HEK293 (cell line): ENCODE data around the gene ZNF768.
A peak's percentile ranks its signal among the peaks of the same experiment; 100 is the strongest.

Experiments used
- CTCF ChIA-PET: fragments of 350-600 bp; formaldehyde crosslinking; extraction: SDS; loops from one replicate; lab custom pipeline; 2021; ENCODE audit warnings: antibody characterized with exemption; lab: Yijun Ruan, JAX
- POLR2A ChIA-PET: fragments of 300-600 bp; formaldehyde crosslinking; extraction: SDS; loops from one replicate; lab custom pipeline; 2020; ENCODE audit warnings: antibody characterized with exemption, inconsistent platforms; lab: Yijun Ruan, JAX
- H3K27ac ChIP-seq: fragments of 200-500 bp; sonication (Bioruptor generic); 2 replicates; pipeline ENCODE4 v1.5.1; 2014; ENCODE audit warnings: low read depth, low read length, control low read depth, inconsistent platforms; ENCODE audit errors: extremely low read depth
- H3K36me3 ChIP-seq, 2 experiments: fragments of 200-500 bp in 1 of 2; sonication (Bioruptor generic) in 1 of 2; 1 replicate in 1 of 2; 2 replicates in 1 of 2; pipeline ENCODE4 v1.5.1; 2014 to 2017; ENCODE audit warnings: inconsistent platforms in 2 of 2, low read length in 2 of 2; ENCODE audit not compliant: control insufficient read depth in 2 of 2, insufficient read depth in 1 of 2
- H3K4me1 ChIP-seq: fragments of 200-500 bp; sonication (Bioruptor generic); 2 replicates; pipeline ENCODE4 v1.5.1; 2014; ENCODE audit warnings: mild to moderate bottlenecking, low read length, inconsistent platforms; ENCODE audit not compliant: control insufficient read depth, insufficient read depth
- H3K4me3 ChIP-seq: 2 replicates; pipeline ENCODE4 v1.5.1; 2011; ENCODE audit warnings: low read depth, mild to moderate bottlenecking, control low read depth, low read length, moderate library complexity
- H3K9me3 ChIP-seq: fragments of 200-500 bp; sonication (Bioruptor generic); 2 replicates; pipeline ENCODE4 v1.5.1; 2014; ENCODE audit warnings: low read depth, low read length, inconsistent platforms; ENCODE audit not compliant: control insufficient read depth, insufficient read depth
- AEBP2 ChIP-seq: fragments of 450-650 bp; formaldehyde crosslinking; IDR thresholded peaks from 2 replicates; pipeline ENCODE4 v1.5.1; 2016; ENCODE audit warnings: missing biosample characterization, missing genetic modification characterization, borderline replicate concordance
- HIC1 ChIP-seq: fragments of 450-650 bp; formaldehyde crosslinking; IDR thresholded peaks from 2 replicates; pipeline ENCODE4 v1.5.1; 2016; ENCODE audit warnings: missing biosample characterization, missing genetic modification characterization
- IKZF3 ChIP-seq: fragments of 450-650 bp; IDR thresholded peaks from 2 replicates; pipeline ENCODE4 v1.5.0; 2018; ENCODE audit warnings: missing biosample characterization, mild to moderate bottlenecking, missing genetic modification characterization, moderate library complexity
- KLF16 ChIP-seq: fragments of 450-650 bp; formaldehyde crosslinking; IDR thresholded peaks from 2 replicates; pipeline ENCODE4 v1.5.1; 2017; ENCODE audit warnings: missing biosample characterization, missing genetic modification characterization
- MZF1 ChIP-seq: fragments of 450-650 bp; formaldehyde crosslinking; IDR thresholded peaks from 2 replicates; pipeline ENCODE4 v1.5.1; 2017; ENCODE audit warnings: missing biosample characterization, missing genetic modification characterization, borderline replicate concordance
- PRDM2 ChIP-seq: fragments of 450-650 bp; formaldehyde crosslinking; IDR thresholded peaks from 2 replicates; pipeline ENCODE4 v1.5.1; 2016; ENCODE audit warnings: missing biosample characterization, missing genetic modification characterization, borderline replicate concordance
- TRIM28 ChIP-seq: IDR thresholded peaks from 2 replicates; pipeline ENCODE4 v1.6.1; 2011; ENCODE audit warnings: low read length, control low read depth, borderline replicate concordance
- ZBTB7A ChIP-seq: fragments of 450-650 bp; formaldehyde crosslinking; IDR thresholded peaks from 2 replicates; pipeline ENCODE4 v1.5.1; 2016; ENCODE audit warnings: low read depth, missing biosample characterization, missing genetic modification characterization
- ZFP3 ChIP-seq: fragments of 450-650 bp; formaldehyde crosslinking; IDR thresholded peaks from 2 replicates; pipeline ENCODE4 v1.5.1; 2016; ENCODE audit warnings: low read depth, missing biosample characterization, missing genetic modification characterization
- ZFP41 ChIP-seq: fragments of 450-650 bp; formaldehyde crosslinking; IDR thresholded peaks from 2 replicates; pipeline ENCODE4 v1.5.1; 2016; ENCODE audit warnings: missing biosample characterization, missing genetic modification characterization, borderline replicate concordance
- ZFP69B ChIP-seq: fragments of 450-650 bp; formaldehyde crosslinking; IDR thresholded peaks from 2 replicates; pipeline ENCODE4 v1.5.1; 2016; ENCODE audit warnings: missing biosample characterization, missing genetic modification characterization
- ZNF146 ChIP-seq: fragments of 450-650 bp; formaldehyde crosslinking; IDR thresholded peaks from 2 replicates; pipeline ENCODE4 v1.5.1; 2016; ENCODE audit warnings: missing biosample characterization, missing genetic modification characterization
- ZNF155 ChIP-seq: fragments of 450-650 bp; formaldehyde crosslinking; IDR thresholded peaks from 2 replicates; pipeline ENCODE4 v1.5.1; 2016; ENCODE audit warnings: missing biosample characterization, missing genetic modification characterization
- ZNF214 ChIP-seq: fragments of 450-650 bp; formaldehyde crosslinking; IDR thresholded peaks from 2 replicates; pipeline ENCODE4 v1.5.1; 2017; ENCODE audit warnings: missing biosample characterization, mild to moderate bottlenecking, missing genetic modification characterization, borderline replicate concordance
- ZNF24 ChIP-seq: fragments of 450-650 bp; formaldehyde crosslinking; IDR thresholded peaks from 2 replicates; pipeline ENCODE4 v1.5.1; 2016; ENCODE audit warnings: missing biosample characterization, missing genetic modification characterization
- ZNF248 ChIP-seq: fragments of 450-650 bp; formaldehyde crosslinking; IDR thresholded peaks from 2 replicates; pipeline ENCODE4 v1.5.1; 2017; ENCODE audit warnings: missing biosample characterization, missing genetic modification characterization
- ZNF416 ChIP-seq: fragments of 450-650 bp; formaldehyde crosslinking; IDR thresholded peaks from 2 replicates; pipeline ENCODE4 v1.5.1; 2016; ENCODE audit warnings: missing biosample characterization, missing genetic modification characterization
- ZNF501 ChIP-seq: fragments of 450-650 bp; formaldehyde crosslinking; IDR thresholded peaks from 2 replicates; pipeline ENCODE4 v1.5.1; 2016; ENCODE audit warnings: missing biosample characterization, missing genetic modification characterization
- ZNF548 ChIP-seq: fragments of 450-650 bp; formaldehyde crosslinking; IDR thresholded peaks from 2 replicates; pipeline ENCODE4 v1.5.1; 2016; ENCODE audit warnings: missing biosample characterization, missing genetic modification characterization
- ZNF560 ChIP-seq: fragments of 450-650 bp; formaldehyde crosslinking; IDR thresholded peaks from 2 replicates; pipeline ENCODE4 v1.5.1; 2017; ENCODE audit warnings: missing biosample characterization, missing genetic modification characterization, borderline replicate concordance
- ZNF621 ChIP-seq: fragments of 450-650 bp; formaldehyde crosslinking; IDR thresholded peaks from 2 replicates; pipeline ENCODE4 v1.5.1; 2017; ENCODE audit warnings: missing biosample characterization, missing genetic modification characterization
- ZNF624 ChIP-seq: fragments of 450-650 bp; formaldehyde crosslinking; IDR thresholded peaks from 2 replicates; pipeline ENCODE4 v1.5.1; 2017; ENCODE audit warnings: missing biosample characterization, missing genetic modification characterization
- ZNF626 ChIP-seq: fragments of 450-650 bp; sonication (Bioruptor Pico); formaldehyde crosslinking; IDR thresholded peaks from 2 replicates; pipeline ENCODE4 v1.5.1; 2018; ENCODE audit warnings: missing biosample characterization, missing genetic modification characterization, inconsistent platforms
- ZNF660 ChIP-seq: fragments of 450-650 bp; IDR thresholded peaks from 2 replicates; pipeline ENCODE4 v1.5.1; 2018; ENCODE audit warnings: missing biosample characterization, mild to moderate bottlenecking, missing genetic modification characterization
- ZNF670 ChIP-seq: fragments of 450-650 bp; formaldehyde crosslinking; IDR thresholded peaks from 2 replicates; pipeline ENCODE4 v1.5.1; 2016; ENCODE audit warnings: missing biosample characterization, missing genetic modification characterization, low read depth
- ZNF785 ChIP-seq: fragments of 450-650 bp; formaldehyde crosslinking; IDR thresholded peaks from 2 replicates; pipeline ENCODE4 v1.5.1; 2016; ENCODE audit warnings: missing biosample characterization, missing genetic modification characterization
- ZNF837 ChIP-seq: fragments of 450-650 bp; formaldehyde crosslinking; IDR thresholded peaks from 2 replicates; pipeline ENCODE4 v1.5.1; 2016; ENCODE audit warnings: missing biosample characterization, missing genetic modification characterization

ZNF768 gene

GRCh38 chr16:30559690-30560089 is 33.3 kb upstream of the ZNF768 start (continued):
- TF ChIP-seq ZFP69B: no peak

GRCh38 chr16:30558789-30559377 is 32.5 kb upstream of the ZNF768 start:
- Histone ChIP-seq H3K27ac (peak overlapping the region; percentile 98), H3K36me3 (peaks cover 9 to 26% of the 10 kb centered on the region in 2 experiments; a peak in 2 of 3 replicates), H3K4me3 (peak overlapping the region; percentile 3; the same call in 1 of the 2 replicates), H3K4me1 (peaks cover 2% of the 10 kb centered on the region; the same call in 1 of the 2 replicates), H3K9me3 (no peaks in the 10 kb centered on the region)
- ChIA-PET CTCF (interaction anchor here (0.7 to 2.0 kb wide), 9 partner anchors 13 to 135 kb away, joined by 3 to 6 read pairs (median 4); no protein-coding TSS in a partner anchor), POLR2A (interaction anchor here (0.6 to 3.9 kb wide), 20 partner anchors 9 to 224 kb away, joined by 3 to 69 read pairs (median 10); partner anchors contain the start of genes DCTPP1, PRR14, ZNF688 and ZNF689)
- peak; percentile 37; the same call in 1 of the 2 replicates for TF ChIP-seq KLF16 (tag by site-specific recombination)
- TF ChIP-seq TRIM28: 0 out of 2 replicates have a peak, but pooled peaks have one; percentile 8
- TF ChIP-seq ZNF670 (tag by site-specific recombination): no peak
- 0 out of 2 replicates have a peak, but pooled peaks have one; percentile 15 for TF ChIP-seq ZNF146 (tag by site-specific recombination)
- no peak for TF ChIP-seq ZNF155
- no peak for TF ChIP-seq ZFP41 (tag by site-specific recombination)
- no peak for TF ChIP-seq ZNF621 (tag by site-specific recombination)
- TF ChIP-seq ZNF248: no peak
- peak; percentile 40; the same call in 1 of the 2 replicates for TF ChIP-seq ZBTB7A (tag by site-specific recombination)
- no peak for TF ChIP-seq IKZF3 (tag by site-specific recombination)
- no peak for TF ChIP-seq AEBP2 (tag by site-specific recombination)
- TF ChIP-seq PRDM2 (tag by site-specific recombination): peak; percentile 89; the same call in 1 of the 2 replicates
- TF ChIP-seq ZNF626 (tag by site-specific recombination): no peak
- TF ChIP-seq ZFP3 (tag by site-specific recombination): peak; percentile 42; the same call in 1 of the 2 replicates
- TF ChIP-seq ZNF785 (tag by site-specific recombination): peak; percentile 82; the same call in 1 of the 2 replicates
- TF ChIP-seq ZNF624 (tag by site-specific recombination): no peak
- TF ChIP-seq ZNF837: no peak
- peak; percentile 15; the same call in 1 of the 2 replicates for TF ChIP-seq ZNF24 (tag by site-specific recombination)
- TF ChIP-seq ZNF214 (tag by site-specific recombination): no peak
- TF ChIP-seq ZNF548 (tag by site-specific recombination): 0 out of 2 replicates have a peak, but pooled peaks have one; percentile 29
- 0 out of 2 replicates have a peak, but pooled peaks have one; percentile 24 for TF ChIP-seq ZNF416 (tag by site-specific recombination)
- TF ChIP-seq HIC1: no peak
- TF ChIP-seq ZNF660 (tag by site-specific recombination): no peak
- 0 out of 2 replicates have a peak, but pooled peaks have one; percentile 3 for TF ChIP-seq ZNF560 (tag by site-specific recombination)
- 0 out of 2 replicates have a peak, but pooled peaks have one; percentile 4 for TF ChIP-seq MZF1 (tag by site-specific recombination)
- peak; percentile 29; the same call in 1 of the 2 replicates for TF ChIP-seq ZNF501 (tag by site-specific recombination)
